ENCODE measurements around the gene NCCRP1.

Gene NCCRP1, protein sequence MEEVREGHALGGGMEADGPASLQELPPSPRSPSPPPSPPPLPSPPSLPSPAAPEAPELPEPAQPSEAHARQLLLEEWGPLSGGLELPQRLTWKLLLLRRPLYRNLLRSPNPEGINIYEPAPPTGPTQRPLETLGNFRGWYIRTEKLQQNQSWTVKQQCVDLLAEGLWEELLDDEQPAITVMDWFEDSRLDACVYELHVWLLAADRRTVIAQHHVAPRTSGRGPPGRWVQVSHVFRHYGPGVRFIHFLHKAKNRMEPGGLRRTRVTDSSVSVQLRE

DNA sequence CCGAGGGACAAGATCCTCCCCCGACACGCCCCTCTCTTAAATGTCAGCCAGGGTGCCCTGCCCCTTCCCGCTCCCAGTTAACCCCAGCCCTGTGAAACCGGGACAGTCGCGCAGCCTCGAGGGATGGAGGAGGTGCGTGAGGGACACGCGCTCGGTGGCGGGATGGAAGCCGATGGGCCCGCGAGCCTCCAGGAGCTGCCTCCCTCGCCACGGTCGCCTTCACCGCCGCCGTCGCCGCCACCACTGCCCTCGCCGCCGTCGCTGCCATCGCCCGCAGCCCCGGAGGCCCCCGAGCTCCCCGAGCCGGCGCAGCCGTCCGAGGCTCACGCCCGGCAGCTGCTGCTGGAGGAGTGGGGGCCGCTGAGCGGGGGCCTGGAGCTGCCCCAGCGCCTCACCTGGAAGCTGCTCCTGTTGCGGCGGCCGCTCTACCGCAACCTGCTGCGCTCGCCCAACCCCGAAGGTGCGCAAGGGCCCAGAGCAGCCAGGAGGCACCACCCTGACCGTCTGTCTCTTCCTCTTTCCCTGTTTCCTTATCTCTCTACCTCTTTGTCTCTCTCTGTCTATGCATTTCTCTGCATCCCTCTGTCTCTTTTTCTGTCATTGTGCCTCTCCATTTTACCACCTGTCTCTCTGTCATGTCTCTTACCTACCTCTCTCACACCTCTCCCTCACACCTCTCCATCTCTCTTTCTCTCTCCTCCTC lies at the start of gene NCCRP1:
NCCRP1 (plus strand) TSS at position 105 of the 703 bp plus-strand sequence; CDS start at position 124, 19 bp downstream.
- no peak for TF ChIP-seq GATA3 (IDR thresholded peaks at IDR 0.05; ENCODE audit: low read depth, low read length)
- TF ChIP-seq GATA2 (IDR thresholded peaks at IDR 0.05; ENCODE audit: low read depth, low read length): no peak

DNA sequence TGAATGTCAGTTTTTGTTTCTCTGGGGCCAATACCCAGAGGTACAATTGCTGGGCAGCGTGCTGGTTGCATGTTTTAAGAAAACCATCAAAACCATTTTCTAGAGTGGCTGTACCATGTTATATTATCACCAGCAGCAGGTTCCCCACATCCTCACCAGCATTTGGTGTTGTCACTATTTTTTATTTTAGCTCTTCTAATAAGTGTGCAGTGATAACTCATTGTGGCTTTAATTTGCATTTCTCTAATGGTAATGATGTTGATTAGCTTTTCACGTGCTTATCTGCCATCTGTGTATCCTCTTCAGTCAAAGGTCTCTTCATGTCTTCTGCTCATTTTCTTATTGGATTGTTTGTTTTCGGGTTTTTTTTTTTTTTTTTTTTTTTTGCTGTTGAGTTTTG lies 49.3 kb upstream of the NCCRP1 start:
- TF ChIP-seq GATA3 (IDR thresholded peaks at IDR 0.05; ENCODE audit: low read depth, low read length) (no peak), GATA2 (IDR thresholded peaks at IDR 0.05; ENCODE audit: low read depth, low read length) (no peak)

DNA sequence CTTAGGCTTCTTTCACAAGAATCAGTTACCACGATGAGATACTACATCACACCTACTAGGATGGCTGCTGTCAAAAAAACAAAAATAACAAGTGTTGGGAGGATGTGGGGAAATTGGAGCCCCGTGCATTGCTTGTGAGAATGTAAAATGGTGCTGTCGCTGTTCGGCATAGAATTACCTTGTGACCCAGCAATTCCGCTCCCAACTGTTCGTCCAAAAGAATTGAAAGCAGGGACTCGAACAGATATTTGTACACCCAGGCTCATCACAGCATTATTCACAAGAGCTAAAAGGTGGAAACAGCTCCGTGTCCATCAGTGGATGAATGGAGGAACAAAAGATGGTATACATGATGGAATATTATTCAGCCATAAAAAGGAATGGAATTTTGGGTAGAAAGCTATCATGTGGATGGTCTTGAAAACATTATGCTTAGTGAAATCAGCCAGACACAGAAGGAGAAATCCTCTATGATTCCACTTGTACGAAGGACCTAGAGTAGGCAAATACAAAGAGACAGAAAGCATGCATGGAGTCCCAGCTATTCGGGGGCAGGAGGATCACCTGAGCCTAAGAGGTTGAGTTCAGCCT lies 47.7 kb upstream of the NCCRP1 start:
- no peak for TF ChIP-seq GATA3 (IDR thresholded peaks at IDR 0.05; ENCODE audit: low read depth, low read length)
- no peak for TF ChIP-seq GATA2 (IDR thresholded peaks at IDR 0.05; ENCODE audit: low read depth, low read length)

DNA sequence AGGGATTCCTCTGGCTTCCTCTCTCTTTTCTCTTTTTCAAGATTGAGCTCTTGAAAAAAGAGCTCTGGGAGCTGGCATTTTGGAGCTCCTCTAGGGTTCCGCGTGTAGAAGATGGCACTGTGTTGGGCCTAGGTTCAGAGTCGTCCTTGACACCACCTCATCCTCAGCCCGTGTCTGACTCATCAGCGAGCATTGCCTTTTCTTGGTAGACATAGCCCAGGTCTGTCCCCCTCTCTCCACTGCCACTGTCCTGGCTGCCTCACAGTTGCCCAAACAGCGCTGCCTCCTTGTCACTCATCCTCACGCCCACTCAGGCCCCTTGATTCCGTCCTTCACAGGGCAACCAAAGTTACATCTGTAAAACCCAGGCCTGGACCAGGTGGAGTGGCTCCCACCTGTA lies 46.5 kb upstream of the NCCRP1 start:
- no peak for TF ChIP-seq GATA3 (IDR thresholded peaks at IDR 0.05; ENCODE audit: low read depth, low read length)
- TF ChIP-seq GATA2 (IDR thresholded peaks at IDR 0.05; ENCODE audit: low read depth, low read length): no peak

DNA sequence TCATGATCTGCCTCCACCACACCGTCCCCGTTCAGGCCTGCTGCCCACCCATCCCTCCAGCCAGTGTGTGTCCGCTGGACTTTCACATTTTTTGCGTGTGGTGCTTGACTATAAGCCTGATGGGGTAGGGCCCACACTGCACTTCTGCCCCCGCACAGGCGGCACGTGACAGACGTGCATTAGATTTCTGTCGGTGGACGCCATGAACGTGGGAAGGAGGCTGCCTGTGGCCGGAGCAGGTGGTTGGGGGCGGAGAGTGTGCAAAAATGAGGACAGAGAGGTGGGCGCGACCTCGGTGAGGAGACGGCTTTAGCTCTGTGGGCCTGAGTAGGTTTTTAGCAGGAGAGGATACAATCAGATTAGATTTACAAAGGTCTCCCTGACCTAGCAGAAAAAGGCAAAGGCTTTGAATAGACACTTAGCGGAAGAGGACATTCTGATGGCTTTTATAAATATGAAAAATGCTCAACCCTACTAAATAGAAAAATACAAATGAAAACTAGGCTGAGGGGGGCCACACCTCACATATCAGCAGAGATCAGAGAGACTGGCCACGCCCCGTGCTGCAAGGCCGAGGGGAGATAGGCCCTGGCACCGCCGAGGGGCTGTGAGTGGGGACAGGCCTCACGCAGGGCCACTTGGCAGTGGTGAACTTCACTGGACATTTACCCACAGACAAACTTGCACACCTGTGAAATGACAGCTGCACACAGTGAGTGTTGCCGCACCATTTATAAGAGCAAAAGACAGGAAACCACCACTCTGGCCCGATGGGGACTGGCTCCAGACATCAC lies 45.8 kb upstream of the NCCRP1 start:
- TF ChIP-seq GATA2 (IDR thresholded peaks at IDR 0.05; ENCODE audit: low read depth, low read length) (no peak), GATA3 (IDR thresholded peaks at IDR 0.05; ENCODE audit: low read depth, low read length) (no peak)

DNA sequence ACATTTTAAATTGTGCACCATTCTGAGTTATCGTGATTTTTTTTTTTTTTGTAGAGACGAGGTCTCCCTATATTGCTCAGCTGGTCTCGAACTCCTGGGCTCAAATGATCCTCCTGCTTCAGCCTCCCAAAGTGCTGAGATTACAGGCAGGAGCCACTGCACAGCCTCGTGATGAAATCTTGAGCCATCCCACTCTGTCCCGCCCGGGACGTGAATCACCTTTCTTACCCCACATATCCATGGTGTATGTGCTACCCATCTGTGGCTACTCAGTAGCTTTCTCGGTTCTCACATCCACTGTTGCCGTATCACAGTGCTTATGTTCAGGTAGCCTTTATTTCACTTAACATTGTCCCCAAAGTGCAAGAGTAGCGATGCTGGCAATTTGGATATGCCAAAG lies 44.7 kb upstream of the NCCRP1 start:
- no peak for TF ChIP-seq GATA3 (IDR thresholded peaks at IDR 0.05; ENCODE audit: low read depth, low read length)
- TF ChIP-seq GATA2 (IDR thresholded peaks at IDR 0.05; ENCODE audit: low read depth, low read length): no peak

DNA sequence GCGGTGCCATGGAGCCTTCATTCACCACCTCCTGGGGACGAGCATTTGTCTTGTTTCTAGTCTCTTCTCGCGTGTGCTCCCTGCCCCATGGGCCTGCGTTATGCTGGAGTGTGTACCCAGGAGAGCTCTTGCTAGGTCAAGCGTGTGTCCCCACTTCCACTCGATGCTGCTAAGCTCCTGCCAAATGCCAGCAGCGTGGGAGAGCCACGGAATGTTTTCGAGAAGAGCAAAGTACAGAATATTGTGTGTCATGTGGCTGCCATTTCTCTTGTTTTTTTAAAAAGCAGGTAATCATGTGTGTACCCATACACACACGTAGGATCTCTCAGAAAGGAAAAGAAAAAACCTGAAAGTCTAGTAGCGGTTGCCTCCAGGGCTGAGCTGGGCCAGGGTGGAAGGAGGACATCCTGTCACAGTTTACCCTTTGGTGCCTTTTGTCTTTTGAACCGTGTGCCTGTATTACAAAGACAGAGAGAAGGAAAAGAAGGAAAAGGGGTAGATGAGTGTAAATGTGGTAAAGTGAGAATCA lies 42.6 kb upstream of the NCCRP1 start:
- TF ChIP-seq GATA2 (IDR thresholded peaks at IDR 0.05; ENCODE audit: low read depth, low read length): no peak
- TF ChIP-seq GATA3 (IDR thresholded peaks at IDR 0.05; ENCODE audit: low read depth, low read length): no peak

DNA sequence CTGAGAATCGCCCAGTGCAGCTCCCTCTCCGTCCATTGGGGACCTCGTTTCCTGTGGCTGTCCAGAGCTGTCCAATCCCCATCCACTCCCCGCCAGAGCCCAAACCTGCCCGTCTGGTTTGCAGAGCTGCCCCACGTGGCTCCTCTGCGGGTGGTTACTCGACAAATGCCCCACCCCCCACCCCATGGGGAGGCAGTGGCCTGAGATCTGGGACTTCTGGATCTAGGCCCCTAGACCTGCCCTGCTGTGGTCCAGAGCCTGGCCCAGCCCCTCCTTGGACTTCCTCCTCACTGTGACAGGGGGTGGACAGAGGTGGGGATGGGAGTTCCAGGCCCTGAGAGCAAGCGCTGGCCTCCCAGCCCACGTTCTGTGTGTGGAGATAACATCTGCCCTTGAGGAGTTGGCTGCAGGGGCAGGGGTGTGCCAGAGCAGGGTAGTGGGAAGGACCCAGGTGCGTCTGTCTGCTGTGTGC lies 42.1 kb upstream of the NCCRP1 start:
- TF ChIP-seq GATA3 (IDR thresholded peaks at IDR 0.05; ENCODE audit: low read depth, low read length): no peak
- peak; percentile 66 for TF ChIP-seq GATA2 (IDR thresholded peaks at IDR 0.05; ENCODE audit: low read depth, low read length)

DNA sequence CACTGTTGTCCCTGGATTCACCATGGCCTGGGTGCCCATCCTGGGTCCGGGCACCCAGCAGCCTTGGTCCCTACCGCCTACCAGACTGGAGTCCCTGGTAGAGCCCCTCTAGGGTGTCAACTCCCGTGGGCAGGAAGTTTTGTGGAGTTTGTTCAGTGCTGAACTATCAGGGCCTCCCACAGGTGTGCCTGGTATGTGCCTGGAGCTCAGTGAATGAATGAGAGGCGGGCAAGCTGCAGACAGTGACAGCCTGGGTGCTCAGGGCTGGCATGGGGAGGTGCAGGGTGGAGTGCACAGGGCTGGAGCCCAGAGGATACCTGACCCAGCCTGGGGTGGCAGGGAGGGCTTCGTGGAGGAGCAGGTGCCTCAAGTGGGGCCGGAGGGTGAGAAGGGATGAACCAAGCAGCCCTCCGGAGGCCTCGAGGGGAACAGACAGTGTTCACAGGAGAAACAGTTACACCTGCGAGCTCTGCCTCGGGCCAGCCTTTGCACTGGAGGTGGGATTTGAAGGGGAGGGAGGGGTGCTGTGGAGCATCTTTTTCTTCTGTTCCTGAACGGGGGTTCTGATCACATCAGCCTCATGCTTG lies 41.6 kb upstream of the NCCRP1 start:
- no peak for TF ChIP-seq GATA3 (IDR thresholded peaks at IDR 0.05; ENCODE audit: low read depth, low read length)
- no peak for TF ChIP-seq GATA2 (IDR thresholded peaks at IDR 0.05; ENCODE audit: low read depth, low read length)

DNA sequence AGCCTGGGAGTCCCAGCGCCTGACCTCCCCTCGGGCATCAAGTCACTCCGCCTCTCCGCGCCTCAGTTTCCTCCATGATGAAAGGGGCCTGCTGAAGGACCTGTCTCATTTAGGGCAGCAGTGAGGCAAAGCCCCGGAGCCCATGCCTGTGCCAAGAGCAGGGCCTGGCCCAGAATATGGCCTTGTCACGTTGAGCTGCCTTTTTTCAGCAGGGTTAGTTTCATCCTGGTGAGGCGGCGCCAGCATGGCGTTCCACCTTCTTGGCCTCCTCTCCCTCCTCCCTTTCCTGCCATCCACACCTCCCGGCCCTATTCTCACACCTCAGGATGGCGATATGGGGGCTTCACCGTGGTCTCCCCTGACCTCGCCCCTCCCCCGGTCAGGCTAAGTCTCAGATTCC lies 41.0 kb upstream of the NCCRP1 start:
- no peak for TF ChIP-seq GATA2 (IDR thresholded peaks at IDR 0.05; ENCODE audit: low read depth, low read length)
- TF ChIP-seq GATA3 (IDR thresholded peaks at IDR 0.05; ENCODE audit: low read depth, low read length): no peak

DNA sequence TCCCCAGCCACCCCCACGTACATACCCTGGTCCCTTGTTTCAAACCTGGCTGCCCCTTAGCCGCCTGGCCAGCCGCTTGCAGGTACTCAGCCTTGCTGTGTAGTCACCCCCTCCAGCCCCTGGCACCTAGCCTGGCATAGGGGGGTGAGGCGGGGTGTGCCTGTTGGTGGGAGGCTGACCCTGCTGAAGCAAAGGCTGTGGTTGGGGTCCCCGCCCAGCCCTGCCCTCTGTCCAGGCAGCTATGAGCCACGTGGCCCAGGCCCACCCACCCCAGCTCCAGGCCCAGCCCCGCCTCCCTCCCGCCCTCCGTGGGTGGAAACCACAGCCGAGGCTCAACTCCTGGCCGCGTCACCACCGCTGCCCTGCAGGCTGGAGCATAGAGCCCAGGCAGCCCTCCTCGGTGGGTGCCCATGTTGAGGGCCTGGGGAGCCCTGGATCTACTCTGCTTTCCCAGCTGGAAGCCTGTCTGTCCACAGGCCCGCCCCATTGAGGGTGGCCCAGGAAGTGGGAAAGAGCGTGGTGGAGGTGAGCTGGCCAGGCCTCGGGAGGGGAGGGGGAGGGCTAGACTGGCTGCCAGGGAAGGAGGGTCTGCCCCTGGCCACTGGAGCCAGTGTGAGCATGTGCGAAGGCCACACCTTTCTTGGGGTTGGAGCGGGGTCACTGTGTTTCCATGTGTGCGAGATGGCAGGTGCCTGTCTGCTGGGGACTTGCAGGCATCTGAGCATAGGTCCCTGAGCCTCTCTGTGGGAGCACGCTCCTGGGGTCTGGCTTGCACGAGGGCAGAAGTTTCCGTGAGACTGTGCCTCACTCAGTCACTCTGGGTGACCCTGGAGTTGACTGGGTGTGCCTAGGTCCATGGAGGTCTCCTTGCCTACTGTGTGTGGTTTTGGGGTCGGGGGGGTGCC lies 40.2 kb upstream of the NCCRP1 start:
- TF ChIP-seq GATA2 (IDR thresholded peaks at IDR 0.05; ENCODE audit: low read depth, low read length) (no peak), GATA3 (IDR thresholded peaks at IDR 0.05; ENCODE audit: low read depth, low read length) (no peak)

DNA sequence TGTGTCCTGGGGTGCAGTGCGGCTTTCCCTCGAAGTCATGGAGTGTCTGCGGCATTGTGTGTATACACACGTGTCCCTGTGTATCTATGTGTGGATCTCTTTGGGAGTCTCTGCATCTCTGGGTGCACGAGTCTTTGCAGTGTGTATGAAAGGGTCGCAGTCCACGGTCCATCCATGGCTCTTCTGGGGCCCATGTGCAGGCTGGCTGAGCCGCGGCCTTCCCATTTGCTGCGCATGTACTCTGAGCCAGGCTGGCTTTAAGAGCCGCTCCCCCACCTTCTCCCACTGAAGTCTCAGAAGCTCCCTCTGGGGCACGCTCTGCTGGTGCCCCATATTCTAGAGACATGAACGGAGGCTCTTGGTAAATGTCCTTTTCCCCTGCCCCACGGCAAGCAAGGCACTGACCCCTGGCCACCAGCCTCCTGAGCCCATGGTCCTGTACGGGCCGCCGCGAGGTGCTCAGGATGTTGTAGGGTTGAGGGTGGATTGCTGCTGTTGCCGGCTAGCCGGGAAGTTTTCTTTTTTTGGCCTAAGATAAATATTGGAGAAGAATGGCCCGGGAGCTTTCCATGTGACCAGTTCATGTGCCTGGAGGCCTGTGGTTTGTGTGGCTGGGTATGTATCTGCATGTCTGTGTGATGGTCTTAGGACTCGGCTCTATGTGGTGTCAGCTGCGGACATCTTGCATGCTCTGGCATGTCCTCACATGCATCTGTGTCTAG lies 39.3 kb upstream of the NCCRP1 start:
- TF ChIP-seq GATA2 (IDR thresholded peaks at IDR 0.05; ENCODE audit: low read depth, low read length): no peak
- no peak for TF ChIP-seq GATA3 (IDR thresholded peaks at IDR 0.05; ENCODE audit: low read depth, low read length)

All from SH-SY5Y (cell line).